AG04450 (cell line): ENCODE measurements around the gene WNT3. TPM values are rescaled to one million over a fixed set of nuclear protein-coding genes. Genes with fewer than 3 reads are reported as not detected.

ENCODE experiments used
- CTCF ChIA-PET: fragments of 300-600, 350-600 bp; formaldehyde crosslinking; extraction: SDS; loops from one replicate; lab custom pipeline; 2022; ENCODE audit warnings: antibody characterized with exemption, inconsistent platforms; lab: Charles Lee
- POLR2A ChIA-PET: fragments of 350-600 bp; formaldehyde crosslinking; extraction: SDS; loops from one replicate; lab custom pipeline; 2021; ENCODE audit warnings: antibody characterized with exemption, inconsistent platforms; lab: Yijun Ruan, JAX
- DNase-seq: peaks from one replicate; pipeline ENCODE4 v3.0.0-alpha.2; 2011; ENCODE audit warnings: low read depth, low spot score
- H3K27ac ChIP-seq: one replicate; pipeline ENCODE4 v1.5.1; 2012; ENCODE audit warnings: low read depth, low read length, control low read depth
- H3K27me3 ChIP-seq: one replicate; pipeline ENCODE4 v1.6.0; 2012; ENCODE audit warnings: low read length; ENCODE audit not compliant: control insufficient read depth, insufficient read depth
- H3K4me3 ChIP-seq: 2 replicates; pipeline ENCODE4 v1.5.1; 2011; ENCODE audit warnings: mild to moderate bottlenecking, low read depth, low read length, control low read depth
- H3K9me3 ChIP-seq: 2 replicates; pipeline ENCODE4 v1.5.1; 2012; ENCODE audit warnings: low read length; ENCODE audit not compliant: control insufficient read depth, insufficient read depth
- CTCF ChIP-seq: IDR thresholded peaks from 2 replicates; pipeline ENCODE4 v1.5.1; 2011; ENCODE audit warnings: low read depth, low read length, control low read depth, inconsistent platforms
- polyA plus RNA-seq: library from polyadenylated mRNA; depleted of rRNA; stranded (reverse); fragments of >200 nt; gene quantifications from 2 replicates; pipeline ENCODE4 v1.2.3, GENCODE V29; 2011

Gene WNT3
- polyA plus RNA-seq, 1 experiment = 1.4 TPM

DNA sequence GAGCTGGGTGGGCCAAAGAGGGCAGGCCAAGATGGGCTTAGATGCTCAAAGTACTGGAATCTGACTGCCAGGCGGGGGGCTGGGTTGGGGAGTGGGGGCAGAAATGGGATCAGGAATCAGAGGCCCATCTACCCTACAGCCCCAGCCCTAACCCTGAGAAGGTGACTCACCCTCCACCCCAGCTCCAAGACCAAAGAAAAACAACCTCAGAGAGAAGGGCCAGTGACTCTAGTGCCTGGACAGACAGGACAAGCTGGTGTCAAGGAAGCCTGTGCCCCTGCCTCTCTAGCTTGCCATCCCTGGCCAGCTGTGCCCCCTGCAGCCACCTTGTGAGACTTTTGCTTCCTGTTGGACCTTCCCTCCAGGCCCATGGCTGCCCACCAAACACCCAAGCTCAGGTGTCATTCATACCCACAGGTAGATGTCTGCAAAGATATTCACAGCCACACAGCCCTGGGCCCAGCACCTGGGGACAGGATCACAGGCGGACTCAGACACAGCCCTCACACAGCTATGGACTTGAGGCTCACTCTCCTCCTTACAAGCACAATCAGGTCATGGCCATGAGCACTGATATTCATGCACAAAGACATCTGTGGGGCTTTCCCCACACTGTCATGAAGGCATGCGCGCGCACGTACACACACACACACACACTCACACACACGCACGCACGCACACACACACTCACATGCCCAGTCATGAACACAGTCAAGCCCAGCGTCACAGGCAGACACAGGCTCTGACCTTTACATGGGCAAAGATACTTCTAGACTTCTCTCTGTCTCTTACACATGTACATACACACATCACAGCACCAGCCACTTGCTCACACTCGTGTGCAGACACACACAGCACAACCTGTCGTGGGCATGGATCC lies 2.8 kb downstream of the WNT3 start:
- H3K27me3 ChIP-seq = peaks cover 78% of the 10 kb centered on the region
- no peak for DNase-seq
- H3K9me3 ChIP-seq = no peaks in the 10 kb centered on the region; the same call in 1 of the 2 replicates
- no peak for TF ChIP-seq CTCF
- no peak overlapping the region for H3K4me3 ChIP-seq
- no peak overlapping the region for H3K27ac ChIP-seq
- POLR2A ChIA-PET = no interaction called here
- CTCF ChIA-PET = no interaction called here

- Histone ChIP-seq H3K27me3 (peaks cover 68% of the 10 kb centered on the region), H3K27ac (no peak overlapping the region), H3K4me3 (no peak overlapping the region), H3K9me3 (no peaks in the 10 kb centered on the region; the same call in 1 of the 2 replicates)
- POLR2A ChIA-PET = no interaction called here
- no peak for DNase-seq
- no peak for TF ChIP-seq CTCF
- CTCF ChIA-PET = no interaction called here
Measured at GRCh38 chr17:46814446-46814845, 4.0 kb downstream of the WNT3 start.

- TF ChIP-seq CTCF = no peak
- no peak for DNase-seq
- CTCF ChIA-PET = no interaction called here
- POLR2A ChIA-PET = no interaction called here
- no peak overlapping the region for H3K27ac ChIP-seq
- H3K9me3 ChIP-seq = no peaks in the 10 kb centered on the region; the same call in 1 of the 2 replicates
- H3K4me3 ChIP-seq = no peak overlapping the region
- H3K27me3 ChIP-seq = peaks cover 63% of the 10 kb centered on the region
Measured at GRCh38 chr17:46813920-46814319, 4.6 kb downstream of the WNT3 start.

DNA sequence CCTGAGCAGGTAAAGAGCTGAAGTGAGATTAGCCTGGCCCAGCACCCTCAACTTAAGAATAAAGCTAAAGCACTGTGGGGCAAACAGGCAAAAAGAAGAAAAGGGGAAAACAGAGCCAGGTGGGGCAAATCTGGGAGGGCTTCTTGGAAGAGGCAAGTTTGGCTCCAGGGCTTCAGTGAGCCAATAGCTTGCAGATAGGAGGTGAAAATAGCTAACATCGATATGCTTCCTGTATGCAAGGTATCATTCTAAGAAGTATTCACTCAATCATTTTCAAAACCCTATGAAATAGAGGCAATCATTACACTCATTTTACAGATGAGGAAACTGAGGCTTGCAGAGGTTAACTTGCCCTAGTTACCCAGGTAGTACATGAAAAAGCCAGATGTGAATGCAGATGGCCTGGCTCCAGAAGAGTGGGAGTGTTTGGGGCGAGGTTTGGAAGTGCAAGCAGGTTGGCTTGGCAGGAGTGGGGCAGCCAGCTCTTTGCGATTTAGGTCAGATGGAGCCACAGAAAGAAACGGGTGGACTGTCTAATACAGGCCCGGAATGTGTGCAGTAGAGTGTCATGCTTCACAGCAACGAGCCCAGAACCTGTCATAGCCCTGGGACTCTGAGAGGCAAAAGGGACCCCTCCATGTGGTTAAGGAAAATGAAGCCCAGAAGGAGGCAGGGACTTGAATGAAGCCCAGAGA lies 5.7 kb downstream of the WNT3 start:
- ChIA-PET CTCF (interaction anchor here (1.2 kb wide), 1 partner anchor 11 kb away, joined by 3 read pairs; no protein-coding TSS in a partner anchor), POLR2A (interaction anchor here (0.6 to 1.0 kb wide), 2 partner anchors 42 to 87 kb away, joined by 3 to 4 read pairs; no protein-coding TSS in a partner anchor)
- DNase-seq = no peak

More for the DNA sequence above, 5.7 kb downstream of the WNT3 start:
- Histone ChIP-seq H3K4me3 (no peak overlapping the region), H3K9me3 (no peaks in the 10 kb centered on the region; the same call in 1 of the 2 replicates), H3K27ac (no peak overlapping the region), H3K27me3 (peaks cover 56% of the 10 kb centered on the region)
- TF ChIP-seq CTCF = no peak
